Raji (cell line): Measurements from ENCODE around the gene AIFM2.

Experiments
- POLR2A ChIP-seq: IDR thresholded peaks from 2 replicates; pipeline ENCODE4 v1.6.1; 2011; ENCODE audit warnings: low read depth, low read length, control low read depth; ENCODE audit not compliant: insufficient read depth

The AIFM2 gene

GRCh38 chr10:70063418-70064098 lies 69.1 kb downstream of the AIFM2 start:
- TF ChIP-seq POLR2A, result no peak
